ENCODE measurements around the gene ARHGAP19. TPM values are rescaled to one million over a fixed set of nuclear protein-coding genes. Genes with fewer than 3 reads are reported as not detected.

ARHGAP19 gene
- polyA plus RNA-seq, 1 of the 3 experiments (the other 2 are of a cell fraction), result 3.8 TPM

DNA sequence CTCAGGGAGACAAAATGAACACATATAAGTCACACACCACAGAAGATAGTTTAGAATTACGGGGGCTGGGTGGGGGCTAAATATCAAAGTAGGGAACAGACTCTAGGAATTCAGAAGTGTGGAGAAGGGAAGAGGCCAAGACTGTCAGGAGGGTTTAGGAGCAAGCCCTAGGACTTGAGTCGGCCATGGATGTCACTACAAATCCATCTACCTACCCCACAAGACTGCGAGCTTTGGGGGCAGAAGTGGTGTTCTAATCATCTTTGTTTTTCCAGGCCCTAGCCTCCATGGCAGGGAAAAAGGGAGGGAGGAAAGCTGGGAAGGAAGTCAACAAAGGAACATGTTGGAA lies 5.8 kb upstream of the ARHGAP19 start (continued):
- TF ChIP-seq EP300 (IDR thresholded peaks at IDR 0.05; ENCODE audit: borderline replicate concordance in 1 of 2, low read depth in 1 of 2, low read length in 1 of 2), result no peak

DNA sequence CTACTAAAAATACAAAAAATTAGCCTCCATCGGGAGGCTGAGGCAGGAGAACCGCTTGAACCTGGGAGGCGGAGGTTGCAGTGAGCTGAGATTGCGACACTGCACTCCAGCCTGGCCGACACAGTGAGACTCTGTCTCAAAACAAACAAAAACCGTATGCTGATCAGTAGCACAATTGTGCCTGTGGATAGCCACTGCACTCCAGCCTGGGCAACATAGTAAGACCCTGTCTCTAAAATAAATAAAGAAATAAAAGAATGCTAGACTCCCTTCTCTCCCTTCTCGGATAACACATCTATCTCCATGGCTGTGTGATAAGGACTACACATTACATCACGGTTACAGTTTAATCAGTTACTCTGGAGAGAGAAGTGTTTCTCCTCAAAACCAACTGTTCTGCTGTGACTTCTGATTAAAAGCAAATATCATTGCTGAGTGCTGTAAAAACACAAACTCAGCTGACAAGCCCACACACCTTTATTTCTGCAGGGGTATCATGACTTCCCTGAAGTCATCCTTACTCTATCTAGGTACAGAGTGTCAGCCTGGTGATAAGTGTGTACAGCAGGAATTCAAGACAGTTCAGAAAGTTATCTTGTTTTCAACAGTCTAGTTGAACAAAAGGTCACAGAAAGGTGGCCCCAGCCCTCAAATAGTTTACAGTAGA lies 5.3 kb upstream of the ARHGAP19 start:
- DNase-seq, result no peak
- TF ChIP-seq CHD2 (IDR thresholded peaks at IDR 0.05; ENCODE audit: low read length, partially characterized antibody) (no peak), MEF2A (IDR thresholded peaks at IDR 0.05; ENCODE audit: borderline replicate concordance, low read depth) (no peak), FOSL2 (IDR thresholded peaks at IDR 0.05; ENCODE audit: borderline replicate concordance, low read depth) (no peak), MXI1 (IDR thresholded peaks at IDR 0.05; ENCODE audit: low read depth, low read length) (no peak), SIN3A (IDR thresholded peaks at IDR 0.05; ENCODE audit: borderline replicate concordance, low read depth, low read length) (no peak), NFIC (IDR thresholded peaks at IDR 0.05; ENCODE audit: borderline replicate concordance) (no peak), ELF1 (IDR thresholded peaks at IDR 0.05) (no peak), FOXM1 (IDR thresholded peaks at IDR 0.05; ENCODE audit: low read depth) (no peak)
- TF ChIP-seq, protein P1, sequence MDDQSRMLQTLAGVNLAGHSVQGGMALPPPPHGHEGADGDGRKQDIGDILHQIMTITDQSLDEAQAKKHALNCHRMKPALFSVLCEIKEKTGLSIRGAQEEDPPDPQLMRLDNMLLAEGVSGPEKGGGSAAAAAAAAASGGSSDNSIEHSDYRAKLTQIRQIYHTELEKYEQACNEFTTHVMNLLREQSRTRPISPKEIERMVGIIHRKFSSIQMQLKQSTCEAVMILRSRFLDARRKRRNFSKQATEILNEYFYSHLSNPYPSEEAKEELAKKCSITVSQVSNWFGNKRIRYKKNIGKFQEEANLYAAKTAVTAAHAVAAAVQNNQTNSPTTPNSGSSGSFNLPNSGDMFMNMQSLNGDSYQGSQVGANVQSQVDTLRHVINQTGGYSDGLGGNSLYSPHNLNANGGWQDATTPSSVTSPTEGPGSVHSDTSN (IDR thresholded peaks at IDR 0.05), result no peak
- Histone ChIP-seq H3K4me1 (ENCODE audit: control insufficient read depth in 1 of 2, insufficient read depth in 2 of 2, low read depth in 1 of 2, low read length in 1 of 2) (no peaks in the 10 kb centered on the region), H3K79me2 (ENCODE audit: insufficient read depth) (no peaks in the 10 kb centered on the region), H3K27me3 (ENCODE audit: insufficient read depth) (no peaks in the 10 kb centered on the region), H3K36me3 (replicated peaks in 1 of 2; ENCODE audit: control insufficient read depth in 1 of 2, insufficient read depth in 2 of 2, low read length in 1 of 2) (no peaks in the 10 kb centered on the region), H2AFZ (ENCODE audit: low read depth) (no peak overlapping the region), H3K4me3 (ENCODE audit: low read depth in 2 of 2, low read length in 1 of 2) (no peak overlapping the region), H3K9me3 (no peaks in the 10 kb centered on the region), H4K20me1 (ENCODE audit: insufficient read depth) (no peaks in the 10 kb centered on the region), H3K9me2 (no peaks in the 10 kb centered on the region), H3K4me2 (no peak overlapping the region), H3K9ac (no peak overlapping the region), H3F3A (replicated peaks; ENCODE audit: insufficient read depth) (no peaks in the 10 kb centered on the region), H3K27ac (ENCODE audit: low read depth in 2 of 2, low read length in 1 of 2) (no peak overlapping the region)
- 83% methylated on average over 8 of the region's 8 CpGs for WGBS (ENCODE audit: low lambda C conversion rate)
- ChIA-PET POLR2A (no interaction called here), CTCF (no interaction called here)

DNA sequence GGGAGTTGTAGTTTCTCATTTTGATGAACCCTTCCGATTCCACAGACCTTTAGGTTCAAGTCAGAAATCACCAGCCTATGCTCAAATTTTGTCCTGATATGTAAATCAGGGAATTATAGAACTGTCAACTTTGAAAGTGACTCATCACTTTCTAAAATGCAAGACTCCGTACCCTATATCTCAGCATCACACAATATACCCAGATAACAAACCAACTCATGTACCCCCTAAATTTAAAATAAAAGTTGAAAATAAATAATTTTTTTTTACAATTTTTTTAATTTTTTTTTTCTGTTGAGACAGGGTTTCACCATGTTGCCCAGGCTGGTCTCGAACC lies 393 bp upstream of the ARHGAP19 start:
- H2AFZ ChIP-seq (ENCODE audit: low read depth), result no peak overlapping the region
- H3K4me2 ChIP-seq, result no peak overlapping the region
- 59% methylated on average over 3 of the region's 3 CpGs for WGBS (ENCODE audit: low lambda C conversion rate)
- TF ChIP-seq NFIC (IDR thresholded peaks at IDR 0.05; ENCODE audit: borderline replicate concordance) (no peak), MXI1 (IDR thresholded peaks at IDR 0.05; ENCODE audit: low read depth, low read length) (no peak)
- no peaks in the 10 kb centered on the region for H3K27me3 ChIP-seq (ENCODE audit: insufficient read depth)
- ChIA-PET POLR2A (interaction anchor here (1.2 kb wide), 2 partner anchors 14 to 27 kb away, joined by 5 to 6 read pairs; partner anchors contain the start of gene FRAT1), CTCF (interaction anchor here (0.7 to 3.4 kb wide), 6 partner anchors 14 to 105 kb away, joined by 3 to 27 read pairs (median 4); partner anchors contain the start of gene FRAT1)
- no peaks in the 10 kb centered on the region for H3K9me3 ChIP-seq
- no peaks in the 10 kb centered on the region for H3K9me2 ChIP-seq
- peaks cover 15% of the 10 kb centered on the region for H3F3A ChIP-seq (replicated peaks; ENCODE audit: insufficient read depth)
- no peaks in the 10 kb centered on the region for H3K36me3 ChIP-seq (replicated peaks in 1 of 2; ENCODE audit: control insufficient read depth in 1 of 2, insufficient read depth in 2 of 2, low read length in 1 of 2)
- H3K9ac ChIP-seq, result no peak overlapping the region
- H3K27ac ChIP-seq (ENCODE audit: low read depth in 2 of 2, low read length in 1 of 2), result no peak overlapping the region
- H4K20me1 ChIP-seq (ENCODE audit: insufficient read depth), result no peaks in the 10 kb centered on the region
- H3K4me3 ChIP-seq (ENCODE audit: low read depth in 2 of 2, low read length in 1 of 2), result no peak overlapping the region
- H3K4me1 ChIP-seq (ENCODE audit: control insufficient read depth in 1 of 2, insufficient read depth in 2 of 2, low read depth in 1 of 2, low read length in 1 of 2), result no peaks in the 10 kb centered on the region
- peaks cover 32% of the 10 kb centered on the region for H3K79me2 ChIP-seq (ENCODE audit: insufficient read depth)
- DNase-seq, result no peak
